NK-92 treated with Interleukin-12 subunit alpha and Interleukin-12 subunit beta, amount 100 ng/mL, for 24 hours (cell line): ENCODE results near the gene PTPN9.
"Not testable (repeated sequence)": the region's sequence is repeated elsewhere in the genome, so short reads cannot be mapped to it uniquely, and the experiment has no call there.

Experiments
- DNase-seq: peaks from one replicate; lab custom pipeline; 2025; lab: John Stamatoyannopoulos, UW

PTPN9 gene

GRCh38 chr15:75578948-75579920 is at the start of gene PTPN9:
Gene PTPN9 (minus strand): TSS chr15:75579315. CDS start chr15:75578776, 539 bp downstream.
- DNase-seq: peak; percentile 82

GRCh38 chr15:75625542-75626347 is 46.6 kb upstream of the PTPN9 start, which contains the start of gene SNUPN:
Gene SNUPN (minus strand): TSS chr15:75625725. CDS start chr15:75621051, 4,674 bp downstream.
- DNase-seq: peak; percentile 96

GRCh38 chr15:75622505-75622904 is 43.4 kb upstream of the PTPN9 start:
- DNase-seq: no peak

- DNase-seq: no peak
These were observed 41.8 kb upstream of the PTPN9 start for GRCh38 chr15:75620841-75621391.

- DNase-seq: no peak
These were observed 41.1 kb upstream of the PTPN9 start for GRCh38 chr15:75620058-75620820.

- DNase-seq: no peak
These were observed 37.7 kb upstream of the PTPN9 start for GRCh38 chr15:75616766-75617165.

GRCh38 chr15:75606711-75607699 is 27.9 kb upstream of the PTPN9 start:
- no peak for DNase-seq

- no peak for DNase-seq
These were observed 26.9 kb upstream of the PTPN9 start for GRCh38 chr15:75606026-75606425.

GRCh38 chr15:75599401-75599800 is 20.3 kb upstream of the PTPN9 start:
- DNase-seq: no peak

- DNase-seq: no peak
These were observed 19.2 kb upstream of the PTPN9 start for GRCh38 chr15:75598361-75598760.

- no peak for DNase-seq
These were observed 18.7 kb upstream of the PTPN9 start for GRCh38 chr15:75597667-75598341.

GRCh38 chr15:75596703-75597345 is 17.7 kb upstream of the PTPN9 start:
- DNase-seq: no peak

- no peak for DNase-seq
These were observed 15.2 kb upstream of the PTPN9 start for GRCh38 chr15:75594276-75594675.

- DNase-seq: no peak
These were observed 12.7 kb upstream of the PTPN9 start for GRCh38 chr15:75591655-75592364.

- no peak for DNase-seq
These were observed 11.1 kb upstream of the PTPN9 start for GRCh38 chr15:75590239-75590638.

GRCh38 chr15:75589071-75589470 is 10.0 kb upstream of the PTPN9 start:
- DNase-seq: no peak

- not testable (repeated sequence) for DNase-seq
These were observed 7.3 kb upstream of the PTPN9 start for GRCh38 chr15:75586422-75586821.

GRCh38 chr15:75584121-75584520 is 5.0 kb upstream of the PTPN9 start:
- DNase-seq: no peak

GRCh38 chr15:75583701-75584100 is 4.6 kb upstream of the PTPN9 start:
- no peak for DNase-seq
